CD14-positive monocyte (primary cell): Measurements from ENCODE around the gene ROBO1. TPM values are rescaled to one million over a fixed set of nuclear protein-coding genes. Genes with fewer than 3 reads are reported as not detected.

Experiments
- DNase-seq, 3 donors: peaks; one replicate each; pipeline ENCODE4 v3.0.0-alpha.2; 2011 to 2022
- H2AFZ ChIP-seq: 2 replicates; pipeline ENCODE4 v1.6.0; 2012; ENCODE audit warnings: mild to moderate bottlenecking, low read depth, low read length, inconsistent platforms; ENCODE audit not compliant: insufficient read depth, poor library complexity, severe bottlenecking
- H3K27ac ChIP-seq, 2 donors: 1 replicate in 1 of 2; 2 replicates in 1 of 2; pipeline ENCODE4 v1.5.1; 2012 to 2013; ENCODE audit warnings: low read length in 2 of 2, control low read depth in 1 of 2, inconsistent platforms in 1 of 2, low read depth in 1 of 2, mild to moderate bottlenecking in 1 of 2
- H3K27me3 ChIP-seq, 2 donors: one replicate each; pipeline versions ENCODE4 v1.6.0 to v1.6.1; 2011 to 2013; ENCODE audit warnings: low read length in 2 of 2; ENCODE audit not compliant: control insufficient read depth in 2 of 2, insufficient read depth in 2 of 2
- H3K36me3 ChIP-seq, 2 donors: replicated peaks in 1 of 2; 1 replicate in 1 of 2; 2 replicates in 1 of 2; pipeline versions ENCODE4 v1.5.1 to v1.6.1; 2012 to 2013; ENCODE audit warnings: low read length in 2 of 2, control low read depth in 1 of 2, inconsistent platforms in 1 of 2, mild to moderate bottlenecking in 1 of 2; ENCODE audit not compliant: insufficient read depth in 2 of 2, control insufficient read depth in 1 of 2
- H3K4me1 ChIP-seq, 2 donors: 1 replicate in 1 of 2; 2 replicates in 1 of 2; pipeline versions ENCODE4 v1.5.1 to v1.6.1; 2012 to 2013; ENCODE audit warnings: low read length in 2 of 2, control low read depth in 1 of 2, inconsistent platforms in 1 of 2, mild to moderate bottlenecking in 1 of 2, moderate library complexity in 1 of 2; ENCODE audit not compliant: insufficient read depth in 2 of 2, control insufficient read depth in 1 of 2
- H3K4me2 ChIP-seq: replicated peaks from 2 replicates; pipeline ENCODE3; 2012; ENCODE audit warnings: low read length, moderate library complexity, mild to moderate bottlenecking; ENCODE audit not compliant: poor library complexity, severe bottlenecking; ENCODE audit errors: extremely low read depth
- H3K4me3 ChIP-seq, 3 experiments: fragments of 200-600 bp in 1 of 3; sonication (generic) in 1 of 3; replicated peaks in 1 of 3; 1 replicate in 2 of 3; 2 replicates in 1 of 3; pipeline ENCODE4 v1.5.1; 2011 to 2013; ENCODE audit warnings: low read length in 3 of 3, mild to moderate bottlenecking in 3 of 3, control low read depth in 2 of 3, low read depth in 2 of 3, inconsistent platforms in 1 of 3, moderate library complexity in 1 of 3
- H3K79me2 ChIP-seq: 2 replicates; pipeline ENCODE4 v1.6.0; 2012; ENCODE audit warnings: mild to moderate bottlenecking, control low read depth, inconsistent platforms, low read length, moderate library complexity; ENCODE audit not compliant: insufficient read depth
- H3K9ac ChIP-seq: 2 replicates; pipeline ENCODE4 v1.6.0; 2017; ENCODE audit warnings: low read length, mild to moderate bottlenecking; ENCODE audit not compliant: insufficient read depth, poor library complexity, severe bottlenecking
- H3K9me3 ChIP-seq, 2 donors: replicated peaks in 1 of 2; 1 replicate in 1 of 2; 2 replicates in 1 of 2; pipeline versions ENCODE4 v1.5.1 to v1.6.1; 2012 to 2013; ENCODE audit warnings: low read length in 2 of 2, control low read depth in 1 of 2; ENCODE audit not compliant: control insufficient read depth in 1 of 2, insufficient read depth in 1 of 2
- H4K20me1 ChIP-seq: 2 replicates; pipeline ENCODE4 v1.6.0; 2012; ENCODE audit warnings: mild to moderate bottlenecking, low read length, control low read depth, moderate library complexity; ENCODE audit not compliant: insufficient read depth
- H3K27ac Mint-ChIP-seq, 7 donors: one replicate each; pipeline ENCODE4 v1.8.0; 2020; ENCODE audit warnings: mild to moderate bottlenecking in 7 of 7, mixed read lengths in 7 of 7, moderate library complexity in 6 of 7, inconsistent platforms in 2 of 7
- H3K27me3 Mint-ChIP-seq, 3 donors: one replicate each; pipeline ENCODE4 v1.8.0; 2021 to 2022; ENCODE audit warnings: low read depth in 3 of 3, mild to moderate bottlenecking in 3 of 3, mixed read lengths in 3 of 3, moderate library complexity in 3 of 3, inconsistent platforms in 1 of 3
- H3K36me3 Mint-ChIP-seq, 2 donors: one replicate each; pipeline ENCODE4 v1.8.0; 2020; ENCODE audit warnings: mixed read lengths in 2 of 2, inconsistent platforms in 1 of 2, mild to moderate bottlenecking in 1 of 2
- H3K4me1 Mint-ChIP-seq: one replicate; pipeline ENCODE4 v1.8.0; 2020; ENCODE audit warnings: mild to moderate bottlenecking, mixed read lengths
- H3K4me3 Mint-ChIP-seq, 2 donors: one replicate each; pipeline ENCODE4 v1.8.0; 2020; ENCODE audit warnings: mild to moderate bottlenecking in 2 of 2, mixed read lengths in 2 of 2, moderate library complexity in 1 of 2
- H3K9me3 Mint-ChIP-seq, 7 donors: one replicate each; pipeline ENCODE4 v1.8.0; 2020 to 2022; ENCODE audit warnings: mixed read lengths in 7 of 7, mild to moderate bottlenecking in 6 of 7, moderate library complexity in 6 of 7, inconsistent platforms in 2 of 7
- CTCF ChIP-seq: fragments of 200-600 bp; IDR thresholded peaks from one replicate; pipeline ENCODE4 v1.8.0; 2022; ENCODE audit warnings: antibody characterized with exemption, mild to moderate bottlenecking
- WGBS: methylation state at CpG from one replicate; pipeline ENCODE4 v1.1.5; 2013; ENCODE audit warnings: missing lambda C conversion rate; ENCODE audit not compliant: insufficient coverage; 5-methylcytosine and 5-hydroxymethylcytosine counted together
- intact Hi-C, 2 donors: fragments of 100-400 bp; cut with micrococcal nuclease; formaldehyde crosslinking; loops; one replicate each; pipeline versions ENCODE4 v1.15.0 to v1.15.1; 2023
- polyA plus RNA-seq, 3 donors: library from polyadenylated mRNA; depleted of rRNA in 1 of 3; unstranded in 2 of 3; stranded (reverse) in 1 of 3; fragments of 300-500 nt in 2 of 3; fragments of >200 nt in 1 of 3; fragmentation: Illumina TruSeq in 2 of 3; gene quantifications; 1 replicate in 2 of 3; 2 replicates in 1 of 3; pipeline ENCODE4 v1.2.3, GENCODE V29; 2012 to 2021

ROBO1 gene
- polyA plus RNA-seq, 3 donors: 0.09 to 0.10 TPM; not detected in 1

GRCh38 chr3:79167651-79168416 is 600.0 kb downstream of the ROBO1 start:
- H4K20me1 ChIP-seq: no peaks in the 10 kb centered on the region
- peaks cover 0 to 6% (median 0%) of the 10 kb centered on the region in 7 donors for H3K9me3 Mint-ChIP-seq
- no peaks in the 10 kb centered on the region for H3K27me3 ChIP-seq
- H3K9ac ChIP-seq: no peak overlapping the region
- no peak overlapping the region for H3K4me3 ChIP-seq
- DNase-seq: no peak
- H3K36me3 ChIP-seq: no peaks in the 10 kb centered on the region
- no peaks in the 10 kb centered on the region for H3K4me1 ChIP-seq
- no peaks in the 10 kb centered on the region for H3K36me3 Mint-ChIP-seq
- H3K4me3 Mint-ChIP-seq: no peak overlapping the region
- H3K9me3 ChIP-seq: peaks cover 0 to under 1% of the 10 kb centered on the region in 2 donors
- intact Hi-C loops: no loop called here
- H3K79me2 ChIP-seq: no peaks in the 10 kb centered on the region
- no peak overlapping the region for H3K27ac Mint-ChIP-seq
- H3K4me1 Mint-ChIP-seq: no peaks in the 10 kb centered on the region
- H3K27ac ChIP-seq: no peak overlapping the region
- WGBS: 89% methylated on average over 3 of the region's 5 CpGs
- no peaks in the 10 kb centered on the region for H3K27me3 Mint-ChIP-seq
- H2AFZ ChIP-seq: no peak overlapping the region
- TF ChIP-seq CTCF: no peak
- H3K4me2 ChIP-seq: no peak overlapping the region

- H3K4me1 Mint-ChIP-seq: no peaks in the 10 kb centered on the region
- no peaks in the 10 kb centered on the region for H3K79me2 ChIP-seq
- no peak overlapping the region for H3K27ac ChIP-seq
- no peaks in the 10 kb centered on the region for H3K9me3 ChIP-seq
- no peak overlapping the region for H3K9ac ChIP-seq
- DNase-seq: no peak
- no peaks in the 10 kb centered on the region for H3K27me3 ChIP-seq
- no peaks in the 10 kb centered on the region for H3K36me3 Mint-ChIP-seq
- no peak overlapping the region for H3K27ac Mint-ChIP-seq
- no peaks in the 10 kb centered on the region for H3K27me3 Mint-ChIP-seq
- no peaks in the 10 kb centered on the region for H4K20me1 ChIP-seq
- H2AFZ ChIP-seq: no peak overlapping the region
- peaks cover 0 to 6% (median 0%) of the 10 kb centered on the region in 7 donors for H3K9me3 Mint-ChIP-seq
- TF ChIP-seq CTCF: no peak
- H3K36me3 ChIP-seq: no peaks in the 10 kb centered on the region
- no peaks in the 10 kb centered on the region for H3K4me1 ChIP-seq
- no peak overlapping the region for H3K4me3 ChIP-seq
- no CpG with 5 or more reads among the region's 2 CpGs for WGBS
- intact Hi-C loops: no loop called here
- no peak overlapping the region for H3K4me3 Mint-ChIP-seq
- no peak overlapping the region for H3K4me2 ChIP-seq
These were observed 605.1 kb downstream of the ROBO1 start for GRCh38 chr3:79162653-79163052.
